Measurements from ENCODE around the gene RPL6.

Gene RPL6

GRCh38 chr12:112375105-112375504 is 34.3 kb downstream of the RPL6 start:
- DNase-seq, result peak; percentile 39

GRCh38 chr12:112374166-112374740 is 35.2 kb downstream of the RPL6 start:
- no peak for DNase-seq

GRCh38 chr12:112370868-112371510 is 38.4 kb downstream of the RPL6 start:
- DNase-seq, result peak; percentile 39

- DNase-seq, result no peak
Measured at GRCh38 chr12:112370199-112370598, 39.2 kb downstream of the RPL6 start.

GRCh38 chr12:112368856-112369255 is 40.5 kb downstream of the RPL6 start:
- DNase-seq, result no peak

- DNase-seq, result no peak
Measured at GRCh38 chr12:112367965-112368364, 41.4 kb downstream of the RPL6 start.

GRCh38 chr12:112362310-112362709 is 47.1 kb downstream of the RPL6 start:
- no peak for DNase-seq

GRCh38 chr12:112361271-112361670 is 48.1 kb downstream of the RPL6 start:
- no peak for DNase-seq

- no peak for DNase-seq
Measured at GRCh38 chr12:112359290-112359689, 50.1 kb downstream of the RPL6 start.

GRCh38 chr12:112357214-112357613 is 52.2 kb downstream of the RPL6 start:
- no peak for DNase-seq
